ENCODE results near the gene TRPV6.

The TRPV6 gene

GRCh38 chr7:142899661-142900060 lies 14.1 kb upstream of the TRPV6 start:
- H3K27ac ChIP-seq (replicated peaks): no peak overlapping the region

GRCh38 chr7:142898377-142899170 lies 13.0 kb upstream of the TRPV6 start:
- DNase-seq (ENCODE audit: low read depth in 1 of 2, low spot score in 1 of 2): no peak

More at GRCh38 chr7:142899661-142900060, 14.1 kb upstream of the TRPV6 start:
- no peaks in the 10 kb centered on the region for H3K27me3 ChIP-seq (ENCODE audit: insufficient read depth, poor library complexity, severe bottlenecking)
- no peak for DNase-seq (ENCODE audit: low read depth in 1 of 2, low spot score in 1 of 2)
- H3K4me3 ChIP-seq (replicated peaks; ENCODE audit: insufficient read depth, low read length): no peak overlapping the region
- TF ChIP-seq REST (IDR thresholded peaks at IDR 0.05; ENCODE audit: insufficient replicate concordance, low read depth): no peak

GRCh38 chr7:142897691-142898090 lies 12.1 kb upstream of the TRPV6 start:
- Histone ChIP-seq H3K4me3 (replicated peaks; ENCODE audit: insufficient read depth, low read length) (no peak overlapping the region), H3K27me3 (ENCODE audit: insufficient read depth, poor library complexity, severe bottlenecking) (no peaks in the 10 kb centered on the region), H3K27ac (replicated peaks) (no peak overlapping the region)
- TF ChIP-seq CTCF (IDR thresholded peaks at IDR 0.05; ENCODE audit: insufficient read depth, low read length) (no peak), POLR2AphosphoS5 (IDR thresholded peaks at IDR 0.05; ENCODE audit: low read depth) (no peak), GABPA (IDR thresholded peaks at IDR 0.05; ENCODE audit: low read depth) (no peak), SPI1 (IDR thresholded peaks at IDR 0.05; ENCODE audit: borderline replicate concordance, low read depth) (no peak), REST (IDR thresholded peaks at IDR 0.05; ENCODE audit: insufficient replicate concordance, low read depth) (no peak)
- DNase-seq (ENCODE audit: low read depth in 1 of 2, low spot score in 1 of 2): no peak

More at GRCh38 chr7:142898377-142899170, 13.0 kb upstream of the TRPV6 start:
- TF ChIP-seq POLR2AphosphoS5 (IDR thresholded peaks at IDR 0.05; ENCODE audit: low read depth) (no peak), SPI1 (IDR thresholded peaks at IDR 0.05; ENCODE audit: borderline replicate concordance, low read depth) (no peak), REST (IDR thresholded peaks at IDR 0.05; ENCODE audit: insufficient replicate concordance, low read depth) (no peak), GABPA (IDR thresholded peaks at IDR 0.05; ENCODE audit: low read depth) (no peak), CTCF (IDR thresholded peaks at IDR 0.05; ENCODE audit: insufficient read depth, low read length) (no peak)
- H3K27me3 ChIP-seq (ENCODE audit: insufficient read depth, poor library complexity, severe bottlenecking): no peaks in the 10 kb centered on the region
- no peak overlapping the region for H3K4me3 ChIP-seq (replicated peaks; ENCODE audit: insufficient read depth, low read length)
- H3K27ac ChIP-seq (replicated peaks): no peak overlapping the region

Data from HL-60 (cell line).